Activated CD4-positive, alpha-beta T cell treated with anti-CD3 and anti-CD28 coated beads for 4 hours (primary cell): ENCODE measurements around the gene ZNF282.
"Not testable (repeated sequence)": the region's sequence is repeated elsewhere in the genome, so short reads cannot be mapped to it uniquely, and the experiment has no call there.

ENCODE experiments used
- DNase-seq, 2 donors: peaks; one replicate each; pipeline ENCODE4 v3.0.0-alpha.2; 2020

Gene ZNF282

GRCh38 chr7:149226366-149226765 lies 31.0 kb downstream of the ZNF282 start:
- DNase-seq, result not testable (repeated sequence)

GRCh38 chr7:149226840-149227494 lies 31.6 kb downstream of the ZNF282 start:
- no peak for DNase-seq

- no peak for DNase-seq
Measured at GRCh38 chr7:149228831-149229471, 33.6 kb downstream of the ZNF282 start.

- no peak for DNase-seq
Measured at GRCh38 chr7:149229526-149229925, 34.2 kb downstream of the ZNF282 start.

- no peak for DNase-seq
Measured at GRCh38 chr7:149232362-149232761, 37.0 kb downstream of the ZNF282 start.

- not testable (repeated sequence) for DNase-seq
Measured at GRCh38 chr7:149233655-149234204, 38.4 kb downstream of the ZNF282 start.

- DNase-seq, result no peak
Measured at GRCh38 chr7:149237502-149237901, 42.2 kb downstream of the ZNF282 start.

- DNase-seq, result no peak
Measured at GRCh38 chr7:149238051-149238450, 42.7 kb downstream of the ZNF282 start.

- peak; percentile 86 to 87 for DNase-seq
Measured at GRCh38 chr7:149239345-149240143, 44.2 kb downstream of the ZNF282 start, which contains the start of gene ZNF212. TSS of gene ZNF212 (plus strand) at chr7:149239651. CDS start at chr7:149239779, 128 bp downstream.

- no peak for DNase-seq
Measured at GRCh38 chr7:149240637-149241036, 45.3 kb downstream of the ZNF282 start.

GRCh38 chr7:149241696-149242095 lies 46.4 kb downstream of the ZNF282 start:
- no peak for DNase-seq

- DNase-seq, result no peak
Measured at GRCh38 chr7:149245244-149245643, 49.9 kb downstream of the ZNF282 start.

- no peak for DNase-seq
Measured at GRCh38 chr7:149245744-149246143, 50.4 kb downstream of the ZNF282 start.

- DNase-seq, result no peak
Measured at GRCh38 chr7:149248777-149249176, 53.4 kb downstream of the ZNF282 start.

- DNase-seq, result not testable (repeated sequence)
Measured at GRCh38 chr7:149250151-149250550, 54.8 kb downstream of the ZNF282 start.

- DNase-seq, result not testable (repeated sequence)
Measured at GRCh38 chr7:149251518-149251917, 56.2 kb downstream of the ZNF282 start.

- no peak for DNase-seq
Measured at GRCh38 chr7:149252378-149252777, 57.0 kb downstream of the ZNF282 start.

- no peak for DNase-seq
Measured at GRCh38 chr7:149253665-149254064, 58.3 kb downstream of the ZNF282 start.

GRCh38 chr7:149254181-149254858 lies 59.0 kb downstream of the ZNF282 start:
- DNase-seq, result no peak

- DNase-seq, result no peak
Measured at GRCh38 chr7:149255174-149255573, 59.8 kb downstream of the ZNF282 start.

- no peak for DNase-seq
Measured at GRCh38 chr7:149256568-149256967, 61.2 kb downstream of the ZNF282 start.

GRCh38 chr7:149257146-149257545 lies 61.8 kb downstream of the ZNF282 start:
- no peak for DNase-seq

GRCh38 chr7:149261316-149261828 lies 66.0 kb downstream of the ZNF282 start:
- DNase-seq, result no peak
